OCI-LY3 (cell line): ENCODE measurements around the gene LTBP2.
A peak's percentile ranks its signal among the peaks of the same experiment; 100 is the strongest.

Source experiments
- H2AFZ ChIP-seq: fragments of 200-600, 300-600 bp; shearing (Covaris generic); 2 replicates; pipeline ENCODE4 v1.6.0; 2014; ENCODE audit warnings: antibody characterized with exemption, low read depth, low read length
- H3K27ac ChIP-seq: fragments of 200-600, 300-600 bp; sonication (generic); 2 replicates; pipeline ENCODE4 v1.5.1; 2014; ENCODE audit warnings: mild to moderate bottlenecking, low read length, moderate library complexity, mixed read lengths
- H3K27me3 ChIP-seq: fragments of 200-600, 300-600 bp; sonication (generic); 2 replicates; pipeline ENCODE4 v1.6.1; 2014; ENCODE audit warnings: low read depth, low read length, mixed read lengths
- H3K36me3 ChIP-seq: fragments of 200-600, 300-600 bp; sonication (generic); replicated peaks from 2 replicates; pipeline ENCODE3; 2014; ENCODE audit warnings: low read depth, low read length, mixed read lengths
- H3K4me1 ChIP-seq: fragments of 300-600, 200-600 bp; sonication (generic); 2 replicates; pipeline ENCODE4 v1.6.1; 2014; ENCODE audit warnings: low read length, mixed read lengths
- H3K4me2 ChIP-seq: fragments of 200-600, 300-600 bp; sonication (generic); 2 replicates; pipeline ENCODE4 v1.6.1; 2014; ENCODE audit warnings: low read length, mixed read lengths
- H3K4me3 ChIP-seq: fragments of 300-600, 200-600 bp; sonication (generic); 2 replicates; pipeline ENCODE4 v1.5.1; 2014; ENCODE audit warnings: antibody characterized with exemption, mild to moderate bottlenecking, low read length, moderate library complexity
- H3K79me2 ChIP-seq: fragments of 300-600, 200-600 bp; shearing (Covaris generic); 2 replicates; pipeline ENCODE4 v1.6.1; 2014; ENCODE audit warnings: mild to moderate bottlenecking, low read length, mixed read lengths
- H3K9ac ChIP-seq: fragments of 300-600, 200-600 bp; shearing (Covaris generic); 2 replicates; pipeline ENCODE4 v1.6.0; 2014; ENCODE audit warnings: mild to moderate bottlenecking, low read length, moderate library complexity
- H3K9me3 ChIP-seq: fragments of 200-600, 300-600 bp; shearing (Covaris generic); 2 replicates; pipeline ENCODE4 v1.6.1; 2014; ENCODE audit warnings: low read length, mixed read lengths; ENCODE audit not compliant: insufficient read depth
- H4K20me1 ChIP-seq: fragments of 200-600, 300-600 bp; sonication (generic); 2 replicates; pipeline ENCODE4 v1.6.1; 2016; ENCODE audit warnings: low read length, mixed read lengths; ENCODE audit not compliant: insufficient read depth
- CTCF ChIP-seq: fragments of 200-600, 300-600 bp; sonication (generic); IDR thresholded peaks from 2 replicates; pipeline ENCODE4 v1.5.1; 2014; ENCODE audit warnings: antibody characterized with exemption, low read length, low read depth
- EZH2phosphoT487 ChIP-seq: fragments of 200-600 bp; shearing (Covaris generic); IDR thresholded peaks from 2 replicates; pipeline ENCODE4 v1.6.1; 2018; ENCODE audit warnings: antibody characterized with exemption, mixed run types, low read depth

Gene LTBP2

DNA sequence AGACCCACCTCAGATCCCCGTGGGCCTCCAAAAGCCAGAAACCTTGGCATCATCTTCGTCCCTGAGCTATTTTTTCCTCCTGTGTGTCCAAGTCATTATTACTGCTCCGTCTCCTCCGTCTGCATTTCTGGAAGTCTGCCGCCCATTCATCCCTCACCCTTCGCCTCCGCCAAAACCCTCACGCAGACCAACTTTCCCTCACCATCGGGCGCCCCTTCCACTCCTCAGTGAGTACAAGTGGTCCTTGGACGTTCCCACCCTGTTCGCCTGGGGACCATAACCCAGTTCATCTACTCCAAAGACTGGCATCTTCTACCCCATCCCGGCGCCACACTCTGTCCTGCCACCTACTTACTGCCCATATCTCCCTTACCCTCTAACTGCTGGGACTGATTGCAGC, 3.7 kb upstream of the LTBP2 start:
- H3K27ac ChIP-seq = no peak overlapping the region
- H3K36me3 ChIP-seq = no peaks in the 10 kb centered on the region
- H2AFZ ChIP-seq = no peak overlapping the region
- TF ChIP-seq EZH2phosphoT487 (no peak), CTCF (no peak)
- no peaks in the 10 kb centered on the region for H3K9me3 ChIP-seq
- H4K20me1 ChIP-seq = no peaks in the 10 kb centered on the region
- no peak overlapping the region for H3K4me3 ChIP-seq
- no peak overlapping the region for H3K4me2 ChIP-seq
- peaks cover 31% of the 10 kb centered on the region for H3K4me1 ChIP-seq
- H3K9ac ChIP-seq = no peak overlapping the region
- H3K27me3 ChIP-seq = peaks cover 19% of the 10 kb centered on the region
- no peaks in the 10 kb centered on the region for H3K79me2 ChIP-seq

DNA sequence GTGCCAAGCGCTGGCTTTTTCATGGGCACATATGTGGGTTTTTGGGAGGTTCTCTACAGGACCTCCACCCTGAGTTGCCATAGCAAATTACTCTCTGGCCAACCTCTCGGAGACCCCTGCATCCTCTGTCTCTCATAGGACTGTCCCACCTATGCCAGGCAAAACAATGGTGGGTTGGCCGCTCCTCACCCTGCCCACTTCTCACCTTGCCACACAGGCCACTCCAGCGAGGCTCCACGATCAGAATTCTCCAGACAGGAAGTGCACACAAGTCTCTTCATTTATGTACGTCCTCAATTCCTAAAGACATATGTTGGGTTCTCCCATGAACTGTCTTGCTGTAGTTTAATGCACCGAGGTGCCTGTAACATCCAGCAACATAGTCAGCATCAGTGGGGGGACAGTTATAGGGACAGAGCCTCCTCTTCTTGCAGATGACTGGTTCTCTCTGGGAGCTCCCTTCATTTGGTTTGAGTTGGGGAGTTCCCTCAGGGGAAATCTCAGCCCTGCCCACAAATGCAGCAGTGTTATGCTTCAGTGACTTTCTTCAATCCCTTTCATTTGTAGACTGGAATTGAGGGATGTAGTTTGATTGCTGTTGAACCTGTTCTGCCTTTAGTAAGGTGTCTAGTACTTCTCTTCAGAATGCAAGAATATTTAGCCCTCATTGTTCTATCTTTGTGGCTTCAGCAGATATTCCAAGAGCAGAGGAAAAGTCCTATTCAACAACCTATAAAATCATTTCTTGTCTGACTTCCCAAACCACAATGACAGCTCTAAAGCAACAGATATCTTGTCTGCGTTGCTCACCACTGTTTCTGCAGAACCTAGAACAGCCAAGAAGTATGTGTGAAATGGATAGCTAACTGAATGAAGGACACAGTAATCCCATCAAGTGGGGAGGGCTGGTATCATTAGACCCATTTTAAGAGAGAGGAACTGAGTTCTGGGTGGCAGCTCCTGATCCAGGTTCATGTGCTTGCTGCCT, 2.8 kb upstream of the LTBP2 start:
- Histone ChIP-seq H4K20me1 (no peaks in the 10 kb centered on the region), H3K27ac (no peak overlapping the region), H3K4me2 (peak overlapping the region; percentile 67), H3K4me3 (peak overlapping the region; percentile 40; the same call in 1 of the 2 replicates), H2AFZ (no peak overlapping the region), H3K9ac (no peak overlapping the region), H3K4me1 (peaks cover 31% of the 10 kb centered on the region), H3K36me3 (no peaks in the 10 kb centered on the region), H3K79me2 (no peaks in the 10 kb centered on the region), H3K9me3 (no peaks in the 10 kb centered on the region), H3K27me3 (peaks cover 19% of the 10 kb centered on the region)
- TF ChIP-seq CTCF (no peak), EZH2phosphoT487 (no peak)

GRCh38 chr14:74613211-74613914, 1.3 kb upstream of the LTBP2 start:
- Histone ChIP-seq H3K9me3 (no peaks in the 10 kb centered on the region), H2AFZ (no peak overlapping the region), H3K36me3 (no peaks in the 10 kb centered on the region), H3K27me3 (peaks cover 19% of the 10 kb centered on the region), H3K79me2 (no peaks in the 10 kb centered on the region), H3K27ac (no peak overlapping the region), H4K20me1 (no peaks in the 10 kb centered on the region), H3K4me3 (no peak overlapping the region), H3K4me2 (no peak overlapping the region), H3K4me1 (peaks cover 32% of the 10 kb centered on the region), H3K9ac (no peak overlapping the region)
- TF ChIP-seq CTCF (no peak), EZH2phosphoT487 (no peak)

- Histone ChIP-seq H2AFZ (no peak overlapping the region), H3K9me3 (no peaks in the 10 kb centered on the region), H3K4me3 (peak overlapping the region; percentile 74), H3K4me2 (peak overlapping the region; percentile 62), H3K36me3 (no peaks in the 10 kb centered on the region), H3K27ac (no peak overlapping the region), H3K27me3 (peaks cover 19% of the 10 kb centered on the region), H4K20me1 (no peaks in the 10 kb centered on the region), H3K9ac (no peak overlapping the region), H3K4me1 (peaks cover 23% of the 10 kb centered on the region), H3K79me2 (no peaks in the 10 kb centered on the region)
- TF ChIP-seq CTCF (peak; percentile 33), EZH2phosphoT487 (no peak)
These were observed 449 bp upstream of the LTBP2 start for GRCh38 chr14:74612350-74613021.
